Esophagus muscularis mucosa (tissue), 4 donors: ENCODE data around the gene MAP4K1. TPM values are rescaled to one million over a fixed set of nuclear protein-coding genes. Genes with fewer than 3 reads are reported as not detected.

ENCODE experiments used
- DNase-seq: peaks from one replicate; pipeline ENCODE4 v3.0.0-alpha.2; 2017; ENCODE audit errors: extremely low spot score
- H3K27ac ChIP-seq, 4 donors: fragments of 200-600 bp; sonication (generic); replicated peaks in 1 of 4; 1 replicate in 3 of 4; 2 replicates in 1 of 4; pipeline ENCODE4 v1.5.1; 2016 to 2019; ENCODE audit warnings: mild to moderate bottlenecking in 1 of 4
- H3K27me3 ChIP-seq, 4 donors: fragments of 200-600 bp; sonication (generic); one replicate each; pipeline versions ENCODE4 v1.5.1 to v1.6.0; 2016 to 2019
- H3K36me3 ChIP-seq, 4 donors: fragments of 200-600 bp; sonication (generic); one replicate each; pipeline ENCODE4 v1.5.1; 2016 to 2019
- H3K4me1 ChIP-seq, 4 donors: fragments of 200-600 bp; sonication (generic); one replicate each; pipeline ENCODE4 v1.5.1; 2016 to 2019
- H3K4me3 ChIP-seq, 4 donors: fragments of 200-600 bp; sonication (generic); 1 replicate in 2 of 4; 2 replicates in 2 of 4; pipeline ENCODE4 v1.5.1; 2016 to 2019; ENCODE audit warnings: mild to moderate bottlenecking in 4 of 4, moderate library complexity in 1 of 4
- H3K9me3 ChIP-seq, 4 donors: fragments of 200-600 bp; sonication (generic); 1 replicate in 3 of 4; 2 replicates in 1 of 4; pipeline ENCODE4 v1.5.1; 2016 to 2019
- CTCF ChIP-seq, 3 experiments: fragments of 200-600 bp in 2 of 3; fragments of 450-650 bp in 1 of 3; sonication (generic) in 2 of 3; IDR thresholded peaks; one replicate each; pipeline ENCODE4 v1.5.1; 2017 to 2019; ENCODE audit warnings: antibody characterized with exemption in 3 of 3, mild to moderate bottlenecking in 2 of 3, moderate library complexity in 1 of 3
- EP300 ChIP-seq: sonication (generic); formaldehyde crosslinking; IDR thresholded peaks from one replicate; pipeline ENCODE4 v1.6.1; 2017; ENCODE audit warnings: antibody characterized with exemption
- POLR2A ChIP-seq: fragments of 450-650 bp; IDR thresholded peaks from one replicate; pipeline ENCODE4 v1.6.1; 2017; ENCODE audit warnings: antibody characterized with exemption, moderate library complexity, mild to moderate bottlenecking, low read depth
- POLR2AphosphoS5 ChIP-seq, 2 donors: sonication (generic); formaldehyde crosslinking; IDR thresholded peaks; one replicate each; pipeline ENCODE4 v1.6.1; 2017; ENCODE audit warnings: antibody characterized with exemption in 2 of 2
- WGBS: methylation state at CpG from one replicate; pipeline ENCODE4 v1.1.5; 2018; 5-methylcytosine and 5-hydroxymethylcytosine counted together
- intact Hi-C: fragments of 100-400 bp; cut with DNase I; formaldehyde crosslinking; loops from one replicate; pipeline ENCODE4 v1.15.1; 2023
- total RNA-seq, 4 donors: library from RNA; depleted of rRNA; stranded (reverse); fragments of >200 nt; gene quantifications; one replicate each; pipeline versions ENCODE4 v1.1.0 to v1.2.1, GENCODE V29; 2016

The MAP4K1 gene
- total RNA-seq, 4 donors from 2014 or later = 1.2 to 4.5 (median 3.1) TPM

GRCh38 chr19:38661996-38662395 lies 44.2 kb upstream of the MAP4K1 start:
- no peak for TF ChIP-seq EP300
- no peak for TF ChIP-seq POLR2A
- no peak for TF ChIP-seq CTCF (IDR thresholded peaks at IDR 0.05)
- no peak for TF ChIP-seq POLR2AphosphoS5 (IDR thresholded peaks at IDR 0.05)
- Histone ChIP-seq H3K4me1 (peaks cover 98 to 100% (median 99%) of the 10 kb centered on the region in 4 donors), H3K4me3 (no peak overlapping the region), H3K36me3 (peaks cover 0 to 9% (median 2%) of the 10 kb centered on the region in 4 donors), H3K27ac (peak overlapping the region; percentile 92 to 99 (median 98)), H3K9me3 (no peaks in the 10 kb centered on the region), H3K27me3 (no peaks in the 10 kb centered on the region)
- intact Hi-C loops = no loop called here
- 24% methylated on average over 1 of the region's 1 CpG for WGBS
- DNase-seq = no peak

- Histone ChIP-seq H3K4me1 (peaks cover 98 to 100% (median 99%) of the 10 kb centered on the region in 4 donors), H3K27ac (peak overlapping the region; percentile 92 to 99 (median 98)), H3K27me3 (no peaks in the 10 kb centered on the region), H3K9me3 (no peaks in the 10 kb centered on the region), H3K4me3 (no peak overlapping the region), H3K36me3 (peaks cover 0 to 14% (median 2%) of the 10 kb centered on the region in 4 donors)
- intact Hi-C loops = no loop called here
- WGBS = 61% methylated on average over 7 of the region's 7 CpGs
- DNase-seq = no peak
- no peak for TF ChIP-seq CTCF (IDR thresholded peaks at IDR 0.05)
- TF ChIP-seq POLR2AphosphoS5 (IDR thresholded peaks at IDR 0.05) = no peak
- no peak for TF ChIP-seq POLR2A
- no peak for TF ChIP-seq EP300
These were observed 43.4 kb upstream of the MAP4K1 start for GRCh38 chr19:38661136-38661535.

GRCh38 chr19:38660724-38661123 lies 43.0 kb upstream of the MAP4K1 start:
- no peaks in the 10 kb centered on the region for H3K27me3 ChIP-seq
- H3K36me3 ChIP-seq = peaks cover 0 to 14% (median 2%) of the 10 kb centered on the region in 4 donors
- no peak for TF ChIP-seq EP300
- TF ChIP-seq POLR2AphosphoS5 (IDR thresholded peaks at IDR 0.05) = no peak
- TF ChIP-seq POLR2A = no peak
- TF ChIP-seq CTCF (IDR thresholded peaks at IDR 0.05) = no peak
- no peak overlapping the region for H3K4me3 ChIP-seq
- intact Hi-C loops = no loop called here
- peak overlapping the region; percentile 92 to 99 (median 98) for H3K27ac ChIP-seq
- no peaks in the 10 kb centered on the region for H3K9me3 ChIP-seq
- WGBS = 90% methylated on average over 9 of the region's 9 CpGs
- DNase-seq = no peak
- peaks cover 98 to 100% (median 99%) of the 10 kb centered on the region in 4 donors for H3K4me1 ChIP-seq

- WGBS = 28% methylated on average over 14 of the region's 15 CpGs
- Histone ChIP-seq H3K27me3 (no peaks in the 10 kb centered on the region), H3K9me3 (no peaks in the 10 kb centered on the region), H3K4me3 (peak overlapping the region; percentile 19 to 38 (median 32)), H3K4me1 (peaks cover 98 to 100% (median 100%) of the 10 kb centered on the region in 4 donors), H3K27ac (peak overlapping the region; percentile 92 to 99 (median 98)), H3K36me3 (peaks cover 0 to 14% (median 2%) of the 10 kb centered on the region in 4 donors)
- intact Hi-C loops = no loop called here
- TF ChIP-seq CTCF (IDR thresholded peaks at IDR 0.05) (no peak), POLR2AphosphoS5 (IDR thresholded peaks at IDR 0.05) (peak; percentile 85 to 90)
- no peak for DNase-seq
These were observed 40.9 kb upstream of the MAP4K1 start for GRCh38 chr19:38658462-38659306.
